IPS DF 19.7 (cell line): Measurements from ENCODE around the gene HYOU1.
A peak's percentile ranks its signal among the peaks of the same experiment; 100 is the strongest.
"Not testable (repeated sequence)": the region's sequence is repeated elsewhere in the genome, so short reads cannot be mapped to it uniquely, and the experiment has no call there.

Source experiments
- DNase-seq: peaks from one replicate; pipeline ENCODE4 v3.0.0-alpha.2; 2013; ENCODE audit warnings: low read depth, low spot score

The HYOU1 gene

GRCh38 chr11:119021631-119022030 is 35.4 kb downstream of the HYOU1 start:
- no peak for DNase-seq

GRCh38 chr11:119019996-119020395 is 37.0 kb downstream of the HYOU1 start:
- no peak for DNase-seq

- DNase-seq = peak; percentile 94
Observed at GRCh38 chr11:119018074-119018938, 38.7 kb downstream of the HYOU1 start, which contains the start of the genes RPS25 and TRAPPC4. Gene RPS25 (minus strand): TSS chr11:119018343. CDS start chr11:119018284, 59 bp downstream. Gene TRAPPC4 (plus strand): TSS chr11:119018766. CDS start chr11:119018796, 30 bp downstream.

GRCh38 chr11:119017377-119017776 is 39.6 kb downstream of the HYOU1 start:
- not testable (repeated sequence) for DNase-seq

GRCh38 chr11:119016216-119017009 is 40.6 kb downstream of the HYOU1 start:
- DNase-seq = no peak

- no peak for DNase-seq
Observed at GRCh38 chr11:119015054-119015611, 41.9 kb downstream of the HYOU1 start.

- DNase-seq = no peak
Observed at GRCh38 chr11:119014209-119014924, 42.6 kb downstream of the HYOU1 start.

- DNase-seq = no peak
Observed at GRCh38 chr11:119012629-119013170, 44.3 kb downstream of the HYOU1 start.

GRCh38 chr11:119011476-119012053 is 45.4 kb downstream of the HYOU1 start:
- DNase-seq = no peak

- DNase-seq = no peak
Observed at GRCh38 chr11:119006656-119007055, 50.3 kb downstream of the HYOU1 start.

GRCh38 chr11:119000906-119001305 is 56.1 kb downstream of the HYOU1 start:
- no peak for DNase-seq

GRCh38 chr11:118998822-118999221 is 58.2 kb downstream of the HYOU1 start:
- DNase-seq = no peak

- DNase-seq = no peak
Observed at GRCh38 chr11:118998388-118998717, 58.7 kb downstream of the HYOU1 start.

GRCh38 chr11:118997627-118998387 is 59.2 kb downstream of the HYOU1 start, which contains the start of gene CENATAC:
Gene CENATAC (plus strand): TSS chr11:118998138. CDS start chr11:118998198, 60 bp downstream.
- peak; percentile 72 for DNase-seq

- DNase-seq = no peak
Observed at GRCh38 chr11:118996926-118997626, 59.9 kb downstream of the HYOU1 start.
